DOHH2 (cell line): ENCODE measurements around the gene CMPK2.

Source experiments
- H3F3A ChIP-seq: fragments of 200-600 bp; sonication (generic), shearing (Covaris generic); 2 replicates; pipeline ENCODE4 v1.6.0; 2016; ENCODE audit warnings: antibody characterized with exemption, mild to moderate bottlenecking; ENCODE audit not compliant: control insufficient read depth, insufficient read depth
- H3K27ac ChIP-seq: fragments of 200-600 bp; sonication (generic); 2 replicates; pipeline ENCODE4 v1.5.1; 2014; ENCODE audit warnings: low read depth, mild to moderate bottlenecking, low read length, moderate library complexity
- H3K27me3 ChIP-seq: fragments of 200-600 bp; sonication (generic); 2 replicates; pipeline ENCODE4 v1.6.1; 2014; ENCODE audit warnings: mild to moderate bottlenecking, low read length, mixed read lengths; ENCODE audit not compliant: control insufficient read depth
- H3K36me3 ChIP-seq: fragments of 200-600 bp; sonication (generic); 2 replicates; pipeline ENCODE4 v1.6.1; 2014; ENCODE audit warnings: mild to moderate bottlenecking, low read length, moderate library complexity, mixed read lengths; ENCODE audit not compliant: control insufficient read depth
- H3K4me1 ChIP-seq: fragments of 200-600 bp; sonication (generic); 2 replicates; pipeline ENCODE4 v1.6.1; 2014; ENCODE audit warnings: mild to moderate bottlenecking, low read length, mixed read lengths; ENCODE audit not compliant: control insufficient read depth
- H3K4me2 ChIP-seq: fragments of 200-600 bp; sonication (generic); 2 replicates; pipeline ENCODE4 v1.6.0; 2014; ENCODE audit warnings: mild to moderate bottlenecking, low read length, moderate library complexity
- H3K4me3 ChIP-seq: fragments of 200-600 bp; sonication (generic); 2 replicates; pipeline ENCODE4 v1.5.1; 2014; ENCODE audit warnings: mild to moderate bottlenecking, low read length, mixed read lengths
- H3K79me2 ChIP-seq: fragments of 200-600 bp; sonication (generic); 2 replicates; pipeline ENCODE4 v1.6.1; 2014; ENCODE audit warnings: mild to moderate bottlenecking, low read length, mixed read lengths; ENCODE audit not compliant: control insufficient read depth
- H3K9me2 ChIP-seq: fragments of 200-600 bp; sonication (generic); replicated peaks from 2 replicates; pipeline ENCODE4 v1.6.1; 2014; ENCODE audit warnings: mild to moderate bottlenecking, low read length, mixed read lengths; ENCODE audit not compliant: control insufficient read depth
- H3K9me3 ChIP-seq: fragments of 200-600 bp; sonication (generic); 2 replicates; pipeline ENCODE4 v1.6.1; 2014; ENCODE audit warnings: antibody characterized with exemption, low read length, mixed read lengths; ENCODE audit not compliant: control insufficient read depth, insufficient read depth
- H4K20me1 ChIP-seq: fragments of 200-600 bp; sonication (generic); 2 replicates; pipeline ENCODE4 v1.6.0; 2014; ENCODE audit warnings: low read depth, mild to moderate bottlenecking, antibody characterized with exemption, low read length, moderate library complexity; ENCODE audit not compliant: control insufficient read depth, insufficient read depth
- EZH2phosphoT487 ChIP-seq: fragments of 200-600 bp; sonication (generic); IDR thresholded peaks from 2 replicates; pipeline ENCODE4 v1.6.1; 2017; ENCODE audit warnings: borderline replicate concordance, mild to moderate bottlenecking, antibody characterized with exemption, low read length, moderate library complexity, mixed read lengths
- TF ChIP-seq, protein P1 (sequence below): fragments of 200-600 bp; sonication (generic); IDR thresholded peaks from one replicate; pipeline ENCODE4 v1.5.1; 2014; ENCODE audit warnings: antibody characterized with exemption, mild to moderate bottlenecking, low read depth, low read length; ENCODE audit not compliant: poor library complexity, severe bottlenecking

The CMPK2 gene

DNA sequence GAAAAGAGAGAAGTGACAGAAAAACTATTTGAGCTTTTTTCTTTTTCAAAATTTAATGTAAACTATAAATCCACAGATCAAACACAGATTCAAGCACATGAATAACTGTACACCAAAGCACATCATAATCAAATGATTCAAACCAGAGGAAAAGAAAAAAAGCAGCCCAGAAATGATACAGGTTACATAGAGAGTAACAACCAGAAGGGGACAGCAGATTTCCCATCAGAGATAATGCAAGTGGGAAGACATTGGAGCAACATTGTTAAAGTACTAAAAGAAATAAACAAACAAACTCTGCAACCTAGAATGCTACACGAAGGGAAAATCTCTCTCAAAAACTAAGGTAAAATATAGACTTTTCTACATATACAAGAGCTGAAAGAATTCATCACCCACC, 34.5 kb downstream of the CMPK2 start:
- Histone ChIP-seq H3K36me3 (no peaks in the 10 kb centered on the region), H3F3A (peaks cover 6% of the 10 kb centered on the region; the same call in 1 of the 2 replicates), H3K4me1 (peaks cover 20% of the 10 kb centered on the region), H3K79me2 (no peaks in the 10 kb centered on the region), H3K27ac (no peak overlapping the region), H3K27me3 (no peaks in the 10 kb centered on the region), H3K9me3 (peaks cover 13% of the 10 kb centered on the region; the same call in 1 of the 2 replicates), H3K9me2 (no peaks in the 10 kb centered on the region), H4K20me1 (no peaks in the 10 kb centered on the region), H3K4me2 (no peak overlapping the region), H3K4me3 (no peak overlapping the region)
- TF ChIP-seq, protein P1, sequence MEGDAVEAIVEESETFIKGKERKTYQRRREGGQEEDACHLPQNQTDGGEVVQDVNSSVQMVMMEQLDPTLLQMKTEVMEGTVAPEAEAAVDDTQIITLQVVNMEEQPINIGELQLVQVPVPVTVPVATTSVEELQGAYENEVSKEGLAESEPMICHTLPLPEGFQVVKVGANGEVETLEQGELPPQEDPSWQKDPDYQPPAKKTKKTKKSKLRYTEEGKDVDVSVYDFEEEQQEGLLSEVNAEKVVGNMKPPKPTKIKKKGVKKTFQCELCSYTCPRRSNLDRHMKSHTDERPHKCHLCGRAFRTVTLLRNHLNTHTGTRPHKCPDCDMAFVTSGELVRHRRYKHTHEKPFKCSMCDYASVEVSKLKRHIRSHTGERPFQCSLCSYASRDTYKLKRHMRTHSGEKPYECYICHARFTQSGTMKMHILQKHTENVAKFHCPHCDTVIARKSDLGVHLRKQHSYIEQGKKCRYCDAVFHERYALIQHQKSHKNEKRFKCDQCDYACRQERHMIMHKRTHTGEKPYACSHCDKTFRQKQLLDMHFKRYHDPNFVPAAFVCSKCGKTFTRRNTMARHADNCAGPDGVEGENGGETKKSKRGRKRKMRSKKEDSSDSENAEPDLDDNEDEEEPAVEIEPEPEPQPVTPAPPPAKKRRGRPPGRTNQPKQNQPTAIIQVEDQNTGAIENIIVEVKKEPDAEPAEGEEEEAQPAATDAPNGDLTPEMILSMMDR = no peak
- no peak for TF ChIP-seq EZH2phosphoT487

DNA sequence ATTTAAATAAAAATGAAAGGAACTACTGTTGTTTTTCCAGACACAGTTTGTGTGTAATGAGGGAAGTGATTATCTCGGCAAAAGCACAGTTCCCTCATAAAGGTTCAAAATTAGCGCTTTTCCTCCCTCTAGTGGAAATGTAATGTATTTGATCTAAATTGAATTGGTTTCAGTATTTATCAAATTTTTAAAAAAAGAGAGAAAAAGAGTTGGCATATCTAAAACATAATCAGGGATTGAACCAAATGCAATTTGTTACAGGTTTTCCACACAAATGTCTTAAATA, 37.5 kb downstream of the CMPK2 start:
- TF ChIP-seq, protein P1 = peak; percentile 47
- TF ChIP-seq EZH2phosphoT487 = no peak
- Histone ChIP-seq H3K27me3 (no peaks in the 10 kb centered on the region), H3K36me3 (no peaks in the 10 kb centered on the region), H3K9me3 (peaks cover 16% of the 10 kb centered on the region; the same call in 1 of the 2 replicates), H3F3A (peaks cover 8% of the 10 kb centered on the region; the same call in 1 of the 2 replicates), H3K79me2 (no peaks in the 10 kb centered on the region), H3K4me3 (peak overlapping the region; percentile 25), H3K9me2 (no peaks in the 10 kb centered on the region), H3K4me2 (peak overlapping the region; percentile 58), H3K27ac (peak overlapping the region; percentile 53), H4K20me1 (no peaks in the 10 kb centered on the region), H3K4me1 (peaks cover 50% of the 10 kb centered on the region)

GRCh38 chr2:6827566-6828298, 38.0 kb downstream of the CMPK2 start:
- H3K79me2 ChIP-seq = no peaks in the 10 kb centered on the region
- H3F3A ChIP-seq = peaks cover 10% of the 10 kb centered on the region; the same call in 1 of the 2 replicates
- H3K9me3 ChIP-seq = peaks cover 16% of the 10 kb centered on the region; the same call in 1 of the 2 replicates
- TF ChIP-seq, protein P1 = no peak
- no peak for TF ChIP-seq EZH2phosphoT487
- H3K4me1 ChIP-seq = peaks cover 55% of the 10 kb centered on the region
- no peaks in the 10 kb centered on the region for H3K27me3 ChIP-seq
- H3K36me3 ChIP-seq = no peaks in the 10 kb centered on the region
- H4K20me1 ChIP-seq = no peaks in the 10 kb centered on the region
- H3K9me2 ChIP-seq = no peaks in the 10 kb centered on the region
- peak overlapping the region; percentile 58 for H3K4me2 ChIP-seq
- H3K27ac ChIP-seq = peak overlapping the region; percentile 53
- peak overlapping the region; percentile 25 for H3K4me3 ChIP-seq
